Nephron progenitor cell (in vitro differentiated cells): ENCODE results near the gene NGB.

Experiments used
- DNase-seq: peaks from one replicate; pipeline ENCODE4 v3.0.0; 2021
- H3K27ac Mint-ChIP-seq: 2 replicates; pipeline ENCODE4 v1.8.0; 2021; ENCODE audit warnings: mild to moderate bottlenecking, moderate library complexity, mixed read lengths
- H3K27me3 Mint-ChIP-seq: 2 replicates; pipeline ENCODE4 v1.8.0; 2021; ENCODE audit warnings: mild to moderate bottlenecking, low read depth, mixed read lengths; ENCODE audit not compliant: poor library complexity
- H3K36me3 Mint-ChIP-seq: 2 replicates; pipeline ENCODE4 v1.8.0; 2021; ENCODE audit warnings: low read depth, mixed read lengths
- H3K4me1 Mint-ChIP-seq: 2 replicates; pipeline ENCODE4 v1.8.0; 2021; ENCODE audit warnings: mixed read lengths
- H3K4me3 Mint-ChIP-seq: 2 replicates; pipeline ENCODE4 v1.8.0; 2021; ENCODE audit warnings: mild to moderate bottlenecking, moderate library complexity, mixed read lengths
- H3K9me3 Mint-ChIP-seq: 2 replicates; pipeline ENCODE4 v1.8.0; 2021; ENCODE audit warnings: mild to moderate bottlenecking, moderate library complexity, mixed read lengths
- TF ChIP-seq, protein P1 (sequence below): fragments of 200-600 bp; sonication (generic); IDR thresholded peaks from 2 replicates; pipeline ENCODE4 v1.5.0; 2021; ENCODE audit warnings: antibody characterized with exemption

The NGB gene

DNA sequence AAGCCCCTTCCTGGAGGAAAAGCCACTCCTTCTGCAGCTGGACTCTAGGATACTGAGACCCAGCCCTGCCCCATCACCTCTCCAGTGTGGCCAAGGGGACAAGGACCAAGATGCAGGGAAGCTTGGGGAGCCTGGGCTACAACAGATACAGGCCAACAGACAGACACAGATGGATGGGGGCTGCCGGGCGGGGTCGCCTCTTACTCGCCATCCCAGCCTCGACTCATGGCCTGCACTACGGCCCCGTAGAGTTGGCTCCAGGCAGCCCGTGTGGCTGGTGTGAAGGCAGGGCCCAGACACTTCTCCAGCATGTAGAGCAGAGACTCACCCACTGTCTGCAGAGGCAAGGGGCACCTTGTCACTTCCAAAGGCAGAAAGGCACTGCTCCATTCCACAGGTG, 4.7 kb downstream of the NGB start:
- Mint-ChIP-seq H3K27ac (no peak overlapping the region), H3K9me3 (peaks cover 7% of the 10 kb centered on the region), H3K36me3 (no peaks in the 10 kb centered on the region), H3K4me1 (peaks cover 4% of the 10 kb centered on the region), H3K4me3 (no peak overlapping the region), H3K27me3 (peaks cover 85% of the 10 kb centered on the region)
- TF ChIP-seq, protein P1, sequence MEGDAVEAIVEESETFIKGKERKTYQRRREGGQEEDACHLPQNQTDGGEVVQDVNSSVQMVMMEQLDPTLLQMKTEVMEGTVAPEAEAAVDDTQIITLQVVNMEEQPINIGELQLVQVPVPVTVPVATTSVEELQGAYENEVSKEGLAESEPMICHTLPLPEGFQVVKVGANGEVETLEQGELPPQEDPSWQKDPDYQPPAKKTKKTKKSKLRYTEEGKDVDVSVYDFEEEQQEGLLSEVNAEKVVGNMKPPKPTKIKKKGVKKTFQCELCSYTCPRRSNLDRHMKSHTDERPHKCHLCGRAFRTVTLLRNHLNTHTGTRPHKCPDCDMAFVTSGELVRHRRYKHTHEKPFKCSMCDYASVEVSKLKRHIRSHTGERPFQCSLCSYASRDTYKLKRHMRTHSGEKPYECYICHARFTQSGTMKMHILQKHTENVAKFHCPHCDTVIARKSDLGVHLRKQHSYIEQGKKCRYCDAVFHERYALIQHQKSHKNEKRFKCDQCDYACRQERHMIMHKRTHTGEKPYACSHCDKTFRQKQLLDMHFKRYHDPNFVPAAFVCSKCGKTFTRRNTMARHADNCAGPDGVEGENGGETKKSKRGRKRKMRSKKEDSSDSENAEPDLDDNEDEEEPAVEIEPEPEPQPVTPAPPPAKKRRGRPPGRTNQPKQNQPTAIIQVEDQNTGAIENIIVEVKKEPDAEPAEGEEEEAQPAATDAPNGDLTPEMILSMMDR, result no peak
- no peak for DNase-seq

GRCh38 chr14:77265561-77266335, 5.3 kb downstream of the NGB start:
- H3K27ac Mint-ChIP-seq, result no peak overlapping the region
- TF ChIP-seq, protein P1, result no peak
- peaks cover 4% of the 10 kb centered on the region for H3K4me1 Mint-ChIP-seq
- H3K27me3 Mint-ChIP-seq, result peaks cover 82% of the 10 kb centered on the region
- H3K36me3 Mint-ChIP-seq, result no peaks in the 10 kb centered on the region
- DNase-seq, result no peak
- no peak overlapping the region for H3K4me3 Mint-ChIP-seq
- peaks cover 7% of the 10 kb centered on the region for H3K9me3 Mint-ChIP-seq

- peaks cover 4% of the 10 kb centered on the region for H3K4me1 Mint-ChIP-seq
- no peaks in the 10 kb centered on the region for H3K36me3 Mint-ChIP-seq
- H3K27ac Mint-ChIP-seq, result no peak overlapping the region
- H3K4me3 Mint-ChIP-seq, result no peak overlapping the region
- no peak for DNase-seq
- H3K9me3 Mint-ChIP-seq, result peaks cover 7% of the 10 kb centered on the region
- TF ChIP-seq, protein P1, result no peak
- peaks cover 76% of the 10 kb centered on the region for H3K27me3 Mint-ChIP-seq
These were observed 5.9 kb downstream of the NGB start for GRCh38 chr14:77265187-77265515.

- H3K9me3 Mint-ChIP-seq, result peaks cover 7% of the 10 kb centered on the region
These were observed 6.4 kb downstream of the NGB start for GRCh38 chr14:77264466-77265186.

GRCh38 chr14:77260631-77261030, 10.4 kb downstream of the NGB start:
- Mint-ChIP-seq H3K27ac (no peak overlapping the region), H3K9me3 (no peaks in the 10 kb centered on the region), H3K4me1 (peaks cover 6% of the 10 kb centered on the region), H3K36me3 (no peaks in the 10 kb centered on the region), H3K27me3 (peaks cover 39% of the 10 kb centered on the region), H3K4me3 (no peak overlapping the region)
- DNase-seq, result no peak
- TF ChIP-seq, protein P1, result no peak

More at GRCh38 chr14:77264466-77265186, 6.4 kb downstream of the NGB start:
- peaks cover 2% of the 10 kb centered on the region for H3K4me1 Mint-ChIP-seq
- no peak overlapping the region for H3K4me3 Mint-ChIP-seq
- H3K36me3 Mint-ChIP-seq, result no peaks in the 10 kb centered on the region
- H3K27ac Mint-ChIP-seq, result no peak overlapping the region
- TF ChIP-seq, protein P1, result no peak
- no peak for DNase-seq
- H3K27me3 Mint-ChIP-seq, result peaks cover 71% of the 10 kb centered on the region
